ENCODE data around the gene SIRT5. TPM values are rescaled to one million over a fixed set of nuclear protein-coding genes. Genes with fewer than 3 reads are reported as not detected.

SIRT5 gene
- total RNA-seq, 1 donor from 2014 or later: 11.0 TPM

DNA sequence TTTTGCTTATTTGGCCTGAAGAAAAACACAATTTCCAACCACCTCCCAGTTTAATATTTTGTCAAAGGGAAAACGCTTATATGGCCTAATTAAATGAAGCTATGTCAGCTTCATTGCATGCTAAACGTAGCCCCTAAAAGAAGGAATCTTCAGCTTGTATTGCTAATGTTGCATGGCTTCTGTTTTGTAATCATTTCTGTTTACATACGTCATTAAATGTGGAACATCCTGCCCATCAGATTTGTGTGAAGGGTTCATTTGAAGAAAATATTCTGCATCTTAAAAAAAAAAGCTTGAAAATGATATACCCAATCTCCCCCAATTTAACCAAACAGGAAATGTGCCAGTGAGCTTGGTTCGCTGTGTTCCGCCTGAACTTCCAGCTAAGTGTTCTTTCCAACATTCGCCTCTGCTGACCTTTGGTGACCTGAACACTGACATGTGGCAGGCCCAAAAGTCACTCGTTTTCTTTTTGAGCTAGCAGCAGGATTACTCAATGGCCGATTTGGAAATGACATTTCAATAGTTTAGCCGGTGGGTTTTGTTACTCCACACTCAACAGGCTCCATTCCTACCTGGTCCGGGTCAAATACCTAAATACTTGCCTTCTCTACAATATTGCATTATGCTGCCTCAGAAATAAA lies 12.7 kb upstream of the SIRT5 start:
- H3K4me1 ChIP-seq: peaks cover 4% of the 10 kb centered on the region
- intact Hi-C loops (cut with DNase I): no loop called here
- ATAC-seq (peak; percentile 79), DNase-seq (no peak)
- no peaks in the 10 kb centered on the region for H3K9me3 ChIP-seq
- H3K27ac ChIP-seq: peak overlapping the region; percentile 48
- H3K27me3 ChIP-seq: no peaks in the 10 kb centered on the region
- H3K36me3 ChIP-seq: no peaks in the 10 kb centered on the region
- no peak for TF ChIP-seq CTCF (IDR thresholded peaks at IDR 0.05)
- no peak overlapping the region for H3K4me3 ChIP-seq

GRCh38 chr6:13563009-13563408 lies 11.4 kb upstream of the SIRT5 start:
- Histone ChIP-seq H3K4me3 (no peak overlapping the region), H3K4me1 (peaks cover 4% of the 10 kb centered on the region), H3K9me3 (no peaks in the 10 kb centered on the region), H3K27me3 (no peaks in the 10 kb centered on the region), H3K36me3 (no peaks in the 10 kb centered on the region), H3K27ac (no peak overlapping the region)
- DNase-seq (no peak), ATAC-seq (no peak)
- TF ChIP-seq CTCF (IDR thresholded peaks at IDR 0.05): no peak
- intact Hi-C loops (cut with DNase I): no loop called here

GRCh38 chr6:13565921-13566320 lies 8.5 kb upstream of the SIRT5 start:
- H3K36me3 ChIP-seq: no peaks in the 10 kb centered on the region
- no peak for TF ChIP-seq CTCF (IDR thresholded peaks at IDR 0.05)
- no peaks in the 10 kb centered on the region for H3K9me3 ChIP-seq
- H3K4me3 ChIP-seq: no peak overlapping the region
- intact Hi-C loops (cut with DNase I): no loop called here
- ATAC-seq: no peak
- peaks cover 4% of the 10 kb centered on the region for H3K4me1 ChIP-seq
- H3K27ac ChIP-seq: no peak overlapping the region
- no peak for DNase-seq
- H3K27me3 ChIP-seq: no peaks in the 10 kb centered on the region

DNA sequence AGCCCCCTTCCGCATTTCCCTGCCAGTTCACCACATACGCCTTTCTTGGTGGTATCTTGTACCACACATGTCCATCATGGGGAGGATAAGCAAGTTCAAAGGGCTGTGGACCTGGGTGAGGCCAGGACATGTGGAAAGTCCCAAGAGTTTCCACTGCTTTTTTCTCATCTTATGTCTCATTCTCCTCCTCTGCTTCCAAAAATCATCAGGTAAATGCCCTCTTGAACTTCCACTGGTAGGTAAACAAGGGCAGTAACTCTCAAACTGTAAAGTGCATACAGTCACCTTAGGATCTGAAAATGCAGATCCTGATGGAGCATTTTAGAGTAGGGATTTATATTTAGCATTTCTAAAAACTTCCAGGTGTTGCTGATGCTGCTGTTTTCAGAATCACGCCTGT lies 7.9 kb upstream of the SIRT5 start:
- TF ChIP-seq CTCF (IDR thresholded peaks at IDR 0.05): no peak
- no peaks in the 10 kb centered on the region for H3K36me3 ChIP-seq
- DNase-seq: no peak
- no peak for ATAC-seq
- H3K4me1 ChIP-seq: peaks cover 4% of the 10 kb centered on the region
- H3K9me3 ChIP-seq: no peaks in the 10 kb centered on the region
- intact Hi-C loops (cut with DNase I): no loop called here
- no peak overlapping the region for H3K4me3 ChIP-seq
- no peaks in the 10 kb centered on the region for H3K27me3 ChIP-seq
- no peak overlapping the region for H3K27ac ChIP-seq

GRCh38 chr6:13568970-13569369 lies 5.4 kb upstream of the SIRT5 start:
- H3K4me3 ChIP-seq: no peak overlapping the region
- ATAC-seq (no peak), DNase-seq (no peak)
- H3K4me1 ChIP-seq: no peaks in the 10 kb centered on the region
- no peaks in the 10 kb centered on the region for H3K36me3 ChIP-seq
- no peak overlapping the region for H3K27ac ChIP-seq
- H3K9me3 ChIP-seq: no peaks in the 10 kb centered on the region
- no peak for TF ChIP-seq CTCF (IDR thresholded peaks at IDR 0.05)
- H3K27me3 ChIP-seq: no peaks in the 10 kb centered on the region
- intact Hi-C loops (cut with DNase I): no loop called here

GRCh38 chr6:13572240-13572639 lies 2.2 kb upstream of the SIRT5 start:
- no peak for TF ChIP-seq CTCF (IDR thresholded peaks at IDR 0.05)
- Histone ChIP-seq H3K27ac (no peak overlapping the region), H3K4me3 (no peak overlapping the region), H3K9me3 (no peaks in the 10 kb centered on the region), H3K36me3 (no peaks in the 10 kb centered on the region), H3K27me3 (no peaks in the 10 kb centered on the region), H3K4me1 (no peaks in the 10 kb centered on the region)
- ATAC-seq (no peak), DNase-seq (no peak)
- intact Hi-C loops (cut with DNase I): no loop called here
